HEK293 (cell line): Measurements from ENCODE around the gene SAMD4B.

Experiments
- BCL11A ChIP-seq: fragments of 450-650 bp; formaldehyde crosslinking; IDR thresholded peaks from 2 replicates; pipeline ENCODE4 v1.5.1; 2016; ENCODE audit warnings: low read depth, missing biosample characterization, missing genetic modification characterization
- GLIS2 ChIP-seq: fragments of 450-650 bp; formaldehyde crosslinking; IDR thresholded peaks from 2 replicates; pipeline ENCODE4 v1.5.1; 2016; ENCODE audit warnings: missing biosample characterization, missing genetic modification characterization
- KLF1 ChIP-seq: fragments of 450-650 bp; formaldehyde crosslinking; IDR thresholded peaks from 2 replicates; pipeline ENCODE4 v1.5.1; 2016; ENCODE audit warnings: missing biosample characterization, missing genetic modification characterization
- KLF9 ChIP-seq: fragments of 450-650 bp; formaldehyde crosslinking; IDR thresholded peaks from 2 replicates; pipeline ENCODE4 v1.5.1; 2016; ENCODE audit warnings: missing biosample characterization, missing genetic modification characterization, low read depth
- MYNN ChIP-seq: fragments of 450-650 bp; formaldehyde crosslinking; IDR thresholded peaks from 2 replicates; pipeline ENCODE4 v1.5.1; 2016; ENCODE audit warnings: missing biosample characterization, missing genetic modification characterization, borderline replicate concordance
- REPIN1 ChIP-seq: fragments of 450-650 bp; formaldehyde crosslinking; IDR thresholded peaks from 2 replicates; pipeline ENCODE4 v1.5.1; 2017; ENCODE audit warnings: missing biosample characterization, missing genetic modification characterization, low read depth
- SETDB1 ChIP-seq: IDR thresholded peaks from one replicate; pipeline ENCODE4 v1.6.1; 2017; ENCODE audit warnings: mild to moderate bottlenecking, low read length, moderate library complexity, mixed read lengths; ENCODE audit not compliant: insufficient read length
- WT1 ChIP-seq: fragments of 450-650 bp; formaldehyde crosslinking; IDR thresholded peaks from 2 replicates; pipeline ENCODE4 v1.5.1; 2016; ENCODE audit warnings: missing biosample characterization, missing genetic modification characterization
- ZBTB8A ChIP-seq: fragments of 450-650 bp; formaldehyde crosslinking; IDR thresholded peaks from 2 replicates; pipeline ENCODE4 v1.5.1; 2016; ENCODE audit warnings: missing biosample characterization, missing genetic modification characterization
- ZFHX2 ChIP-seq: fragments of 450-650 bp; formaldehyde crosslinking; conservative IDR thresholded peaks from 2 replicates; pipeline ENCODE4 v1.5.1; 2016; ENCODE audit warnings: missing biosample characterization, missing genetic modification characterization
- ZNF2 ChIP-seq: fragments of 450-650 bp; formaldehyde crosslinking; IDR thresholded peaks from 2 replicates; pipeline ENCODE4 v1.5.1; 2016; ENCODE audit warnings: missing biosample characterization, missing genetic modification characterization
- ZNF354C ChIP-seq: fragments of 450-650 bp; formaldehyde crosslinking; IDR thresholded peaks from 2 replicates; pipeline ENCODE4 v1.5.1; 2016; ENCODE audit warnings: missing biosample characterization, missing genetic modification characterization, low read depth, borderline replicate concordance
- ZNF366 ChIP-seq: fragments of 450-650 bp; formaldehyde crosslinking; conservative IDR thresholded peaks from 2 replicates; pipeline ENCODE4 v1.5.1; 2016; ENCODE audit warnings: missing biosample characterization, missing genetic modification characterization
- ZNF423 ChIP-seq: fragments of 450-650 bp; formaldehyde crosslinking; IDR thresholded peaks from 2 replicates; pipeline ENCODE4 v1.5.1; 2016; ENCODE audit warnings: missing biosample characterization, missing genetic modification characterization
- ZNF514 ChIP-seq: fragments of 450-650 bp; formaldehyde crosslinking; IDR thresholded peaks from 2 replicates; pipeline ENCODE4 v1.5.1; 2016; ENCODE audit warnings: missing biosample characterization, missing genetic modification characterization
- ZNF530 ChIP-seq: fragments of 450-650 bp; formaldehyde crosslinking; IDR thresholded peaks from 2 replicates; pipeline ENCODE4 v1.5.1; 2016; ENCODE audit warnings: low read depth, missing biosample characterization, missing genetic modification characterization
- ZNF560 ChIP-seq: fragments of 450-650 bp; formaldehyde crosslinking; IDR thresholded peaks from 2 replicates; pipeline ENCODE4 v1.5.1; 2017; ENCODE audit warnings: missing biosample characterization, missing genetic modification characterization, borderline replicate concordance
- ZNF626 ChIP-seq: fragments of 450-650 bp; sonication (Bioruptor Pico); formaldehyde crosslinking; IDR thresholded peaks from 2 replicates; pipeline ENCODE4 v1.5.1; 2018; ENCODE audit warnings: missing biosample characterization, missing genetic modification characterization, inconsistent platforms
- ZNF629 ChIP-seq: fragments of 450-650 bp; formaldehyde crosslinking; IDR thresholded peaks from 2 replicates; pipeline ENCODE4 v1.5.1; 2017; ENCODE audit warnings: missing biosample characterization, missing genetic modification characterization
- ZNF658 ChIP-seq: fragments of 450-650 bp; formaldehyde crosslinking; IDR thresholded peaks from 2 replicates; pipeline ENCODE4; 2016; ENCODE audit warnings: missing biosample characterization, missing genetic modification characterization
- ZNF660 ChIP-seq: fragments of 450-650 bp; IDR thresholded peaks from 2 replicates; pipeline ENCODE4 v1.5.1; 2018; ENCODE audit warnings: missing biosample characterization, mild to moderate bottlenecking, missing genetic modification characterization
- ZNF76 ChIP-seq: fragments of 450-650 bp; formaldehyde crosslinking; IDR thresholded peaks from 2 replicates; pipeline ENCODE4; 2016; ENCODE audit warnings: low read depth, missing biosample characterization, missing genetic modification characterization, borderline replicate concordance
- TF ChIP-seq, protein P1 (sequence below): fragments of 450-650 bp; formaldehyde crosslinking; IDR thresholded peaks from 2 replicates; pipeline ENCODE4 v1.5.1; 2016; ENCODE audit warnings: missing biosample characterization, missing genetic modification characterization, borderline replicate concordance
- TF ChIP-seq, protein P2 (sequence below): fragments of 450-650 bp; formaldehyde crosslinking; IDR thresholded peaks from 2 replicates; pipeline ENCODE4 v1.5.1; 2016; ENCODE audit warnings: missing biosample characterization, missing genetic modification characterization, borderline replicate concordance
- TF ChIP-seq, protein P3 (sequence below): fragments of 450-650 bp; formaldehyde crosslinking; IDR thresholded peaks from 2 replicates; pipeline ENCODE4 v1.5.0; 2017; ENCODE audit warnings: missing biosample characterization, missing genetic modification characterization, borderline replicate concordance
- TF ChIP-seq, protein P4 (sequence below): fragments of 450-650 bp; formaldehyde crosslinking; IDR thresholded peaks from 2 replicates; pipeline ENCODE4 v1.5.1; 2016; ENCODE audit warnings: missing biosample characterization, missing genetic modification characterization
- TF ChIP-seq, protein P5 (sequence below): fragments of 450-650 bp; formaldehyde crosslinking; IDR thresholded peaks from 2 replicates; pipeline ENCODE4 v1.5.1; 2016; ENCODE audit warnings: missing biosample characterization, missing genetic modification characterization

Gene SAMD4B

DNA sequence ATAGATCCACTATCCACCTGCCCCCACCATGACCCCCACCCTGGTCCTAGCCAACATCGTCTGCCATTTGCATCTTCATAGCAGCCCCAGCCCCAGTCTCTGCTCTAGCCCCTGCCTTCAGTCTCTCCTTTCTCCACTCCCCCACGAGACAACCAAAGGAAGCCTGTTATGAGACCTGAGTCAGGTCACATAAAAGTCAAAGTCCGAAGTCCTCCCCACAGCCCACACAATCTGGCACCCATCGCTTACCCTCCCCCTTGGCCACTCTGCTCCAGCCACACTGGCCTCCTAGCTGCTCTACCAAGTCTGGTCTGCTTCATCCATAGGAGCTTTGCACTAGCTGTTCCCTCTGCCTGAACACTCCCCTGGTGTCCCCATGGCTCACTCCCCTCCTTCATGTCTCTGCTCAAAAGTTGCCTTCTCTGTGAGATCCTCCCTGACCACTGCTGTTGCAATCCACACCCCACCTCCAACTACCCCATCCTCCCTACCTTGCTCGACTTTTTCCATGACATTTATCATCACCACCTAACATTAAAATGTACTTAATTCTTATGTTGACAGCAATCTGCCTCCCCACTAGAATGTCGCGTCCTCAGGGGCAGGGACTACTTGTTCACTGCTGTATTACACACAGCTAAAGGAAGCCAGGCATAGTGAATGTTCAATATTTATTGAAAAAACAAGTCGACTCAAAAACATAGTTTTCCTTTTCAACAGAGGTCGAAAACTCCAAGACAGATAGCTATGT lies 69.0 kb downstream of the SAMD4B start (continued):
- TF ChIP-seq ZNF366 (no peak), ZNF354C (tag by site-specific recombination) (no peak), WT1 (peak; percentile 84), ZNF2 (tag by site-specific recombination) (no peak), ZNF626 (tag by site-specific recombination) (no peak), ZNF423 (tag by site-specific recombination) (no peak), ZNF514 (no peak), ZBTB8A (no peak), ZNF629 (tag by site-specific recombination) (no peak), MYNN (tag by site-specific recombination) (no peak), ZNF560 (tag by site-specific recombination) (no peak), ZFHX2 (tag by site-specific recombination) (peak; percentile 65), ZNF658 (tag by site-specific recombination) (no peak), ZNF660 (tag by site-specific recombination) (no peak), ZNF530 (tag by site-specific recombination) (no peak), ZNF76 (no peak), KLF9 (0 out of 2 replicates have a peak, but pooled peaks have one; percentile 20), BCL11A (no peak; the same call in 1 of the 2 replicates), GLIS2 (tag by site-specific recombination) (peak; percentile 64), REPIN1 (tag by site-specific recombination) (no peak), KLF1 (tag by site-specific recombination) (no peak), SETDB1 (no peak)
- TF ChIP-seq, protein P1, sequence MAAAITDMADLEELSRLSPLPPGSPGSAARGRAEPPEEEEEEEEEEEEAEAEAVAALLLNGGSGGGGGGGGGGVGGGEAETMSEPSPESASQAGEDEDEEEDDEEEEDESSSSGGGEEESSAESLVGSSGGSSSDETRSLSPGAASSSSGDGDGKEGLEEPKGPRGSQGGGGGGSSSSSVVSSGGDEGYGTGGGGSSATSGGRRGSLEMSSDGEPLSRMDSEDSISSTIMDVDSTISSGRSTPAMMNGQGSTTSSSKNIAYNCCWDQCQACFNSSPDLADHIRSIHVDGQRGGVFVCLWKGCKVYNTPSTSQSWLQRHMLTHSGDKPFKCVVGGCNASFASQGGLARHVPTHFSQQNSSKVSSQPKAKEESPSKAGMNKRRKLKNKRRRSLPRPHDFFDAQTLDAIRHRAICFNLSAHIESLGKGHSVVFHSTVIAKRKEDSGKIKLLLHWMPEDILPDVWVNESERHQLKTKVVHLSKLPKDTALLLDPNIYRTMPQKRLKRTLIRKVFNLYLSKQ (tag by site-specific recombination): no peak
- TF ChIP-seq, protein P2, sequence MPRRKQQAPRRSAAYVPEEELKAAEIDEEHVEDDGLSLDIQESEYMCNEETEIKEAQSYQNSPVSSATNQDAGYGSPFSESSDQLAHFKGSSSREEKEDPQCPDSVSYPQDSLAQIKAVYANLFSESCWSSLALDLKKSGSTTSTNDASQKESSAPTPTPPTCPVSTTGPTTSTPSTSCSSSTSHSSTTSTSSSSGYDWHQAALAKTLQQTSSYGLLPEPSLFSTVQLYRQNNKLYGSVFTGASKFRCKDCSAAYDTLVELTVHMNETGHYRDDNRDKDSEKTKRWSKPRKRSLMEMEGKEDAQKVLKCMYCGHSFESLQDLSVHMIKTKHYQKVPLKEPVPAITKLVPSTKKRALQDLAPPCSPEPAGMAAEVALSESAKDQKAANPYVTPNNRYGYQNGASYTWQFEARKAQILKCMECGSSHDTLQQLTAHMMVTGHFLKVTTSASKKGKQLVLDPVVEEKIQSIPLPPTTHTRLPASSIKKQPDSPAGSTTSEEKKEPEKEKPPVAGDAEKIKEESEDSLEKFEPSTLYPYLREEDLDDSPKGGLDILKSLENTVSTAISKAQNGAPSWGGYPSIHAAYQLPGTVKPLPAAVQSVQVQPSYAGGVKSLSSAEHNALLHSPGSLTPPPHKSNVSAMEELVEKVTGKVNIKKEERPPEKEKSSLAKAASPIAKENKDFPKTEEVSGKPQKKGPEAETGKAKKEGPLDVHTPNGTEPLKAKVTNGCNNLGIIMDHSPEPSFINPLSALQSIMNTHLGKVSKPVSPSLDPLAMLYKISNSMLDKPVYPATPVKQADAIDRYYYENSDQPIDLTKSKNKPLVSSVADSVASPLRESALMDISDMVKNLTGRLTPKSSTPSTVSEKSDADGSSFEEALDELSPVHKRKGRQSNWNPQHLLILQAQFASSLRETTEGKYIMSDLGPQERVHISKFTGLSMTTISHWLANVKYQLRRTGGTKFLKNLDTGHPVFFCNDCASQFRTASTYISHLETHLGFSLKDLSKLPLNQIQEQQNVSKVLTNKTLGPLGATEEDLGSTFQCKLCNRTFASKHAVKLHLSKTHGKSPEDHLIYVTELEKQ (tag by site-specific recombination): no peak
- TF ChIP-seq, protein P3, sequence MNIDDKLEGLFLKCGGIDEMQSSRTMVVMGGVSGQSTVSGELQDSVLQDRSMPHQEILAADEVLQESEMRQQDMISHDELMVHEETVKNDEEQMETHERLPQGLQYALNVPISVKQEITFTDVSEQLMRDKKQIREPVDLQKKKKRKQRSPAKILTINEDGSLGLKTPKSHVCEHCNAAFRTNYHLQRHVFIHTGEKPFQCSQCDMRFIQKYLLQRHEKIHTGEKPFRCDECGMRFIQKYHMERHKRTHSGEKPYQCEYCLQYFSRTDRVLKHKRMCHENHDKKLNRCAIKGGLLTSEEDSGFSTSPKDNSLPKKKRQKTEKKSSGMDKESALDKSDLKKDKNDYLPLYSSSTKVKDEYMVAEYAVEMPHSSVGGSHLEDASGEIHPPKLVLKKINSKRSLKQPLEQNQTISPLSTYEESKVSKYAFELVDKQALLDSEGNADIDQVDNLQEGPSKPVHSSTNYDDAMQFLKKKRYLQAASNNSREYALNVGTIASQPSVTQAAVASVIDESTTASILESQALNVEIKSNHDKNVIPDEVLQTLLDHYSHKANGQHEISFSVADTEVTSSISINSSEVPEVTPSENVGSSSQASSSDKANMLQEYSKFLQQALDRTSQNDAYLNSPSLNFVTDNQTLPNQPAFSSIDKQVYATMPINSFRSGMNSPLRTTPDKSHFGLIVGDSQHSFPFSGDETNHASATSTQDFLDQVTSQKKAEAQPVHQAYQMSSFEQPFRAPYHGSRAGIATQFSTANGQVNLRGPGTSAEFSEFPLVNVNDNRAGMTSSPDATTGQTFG (tag by site-specific recombination): peak; percentile 76; the same call in 1 of the 2 replicates
- TF ChIP-seq, protein P4, sequence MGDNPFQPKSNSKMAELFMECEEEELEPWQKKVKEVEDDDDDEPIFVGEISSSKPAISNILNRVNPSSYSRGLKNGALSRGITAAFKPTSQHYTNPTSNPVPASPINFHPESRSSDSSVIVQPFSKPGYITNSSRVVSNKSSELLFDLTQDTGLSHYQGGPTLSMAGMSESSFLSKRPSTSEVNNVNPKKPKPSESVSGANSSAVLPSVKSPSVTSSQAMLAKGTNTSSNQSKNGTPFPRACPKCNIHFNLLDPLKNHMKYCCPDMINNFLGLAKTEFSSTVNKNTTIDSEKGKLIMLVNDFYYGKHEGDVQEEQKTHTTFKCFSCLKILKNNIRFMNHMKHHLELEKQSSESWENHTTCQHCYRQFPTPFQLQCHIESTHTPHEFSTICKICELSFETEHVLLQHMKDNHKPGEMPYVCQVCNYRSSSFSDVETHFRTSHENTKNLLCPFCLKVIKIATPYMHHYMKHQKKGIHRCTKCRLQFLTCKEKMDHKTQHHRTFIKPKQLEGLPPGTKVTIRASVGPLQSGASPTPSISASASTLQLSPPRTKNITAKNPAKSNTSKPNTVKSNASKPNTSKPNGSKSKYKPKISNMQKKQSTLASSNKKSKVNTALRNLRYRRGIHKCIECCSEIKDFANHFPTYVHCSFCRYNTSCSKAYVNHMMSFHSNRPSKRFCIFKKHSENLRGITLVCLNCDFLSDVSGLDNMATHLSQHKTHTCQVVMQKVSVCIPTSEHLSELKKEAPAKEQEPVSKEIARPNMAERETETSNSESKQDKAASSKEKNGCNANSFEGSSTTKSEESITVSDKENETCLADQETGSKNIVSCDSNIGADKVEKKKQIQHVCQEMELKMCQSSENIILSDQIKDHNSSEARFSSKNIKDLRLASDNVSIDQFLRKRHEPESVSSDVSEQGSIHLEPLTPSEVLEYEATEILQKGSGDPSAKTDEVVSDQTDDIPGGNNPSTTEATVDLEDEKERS (tag by site-specific recombination): no peak
- TF ChIP-seq, protein P5, sequence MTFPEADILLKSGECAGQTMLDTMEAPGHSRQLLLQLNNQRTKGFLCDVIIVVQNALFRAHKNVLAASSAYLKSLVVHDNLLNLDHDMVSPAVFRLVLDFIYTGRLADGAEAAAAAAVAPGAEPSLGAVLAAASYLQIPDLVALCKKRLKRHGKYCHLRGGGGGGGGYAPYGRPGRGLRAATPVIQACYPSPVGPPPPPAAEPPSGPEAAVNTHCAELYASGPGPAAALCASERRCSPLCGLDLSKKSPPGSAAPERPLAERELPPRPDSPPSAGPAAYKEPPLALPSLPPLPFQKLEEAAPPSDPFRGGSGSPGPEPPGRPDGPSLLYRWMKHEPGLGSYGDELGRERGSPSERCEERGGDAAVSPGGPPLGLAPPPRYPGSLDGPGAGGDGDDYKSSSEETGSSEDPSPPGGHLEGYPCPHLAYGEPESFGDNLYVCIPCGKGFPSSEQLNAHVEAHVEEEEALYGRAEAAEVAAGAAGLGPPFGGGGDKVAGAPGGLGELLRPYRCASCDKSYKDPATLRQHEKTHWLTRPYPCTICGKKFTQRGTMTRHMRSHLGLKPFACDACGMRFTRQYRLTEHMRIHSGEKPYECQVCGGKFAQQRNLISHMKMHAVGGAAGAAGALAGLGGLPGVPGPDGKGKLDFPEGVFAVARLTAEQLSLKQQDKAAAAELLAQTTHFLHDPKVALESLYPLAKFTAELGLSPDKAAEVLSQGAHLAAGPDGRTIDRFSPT (tag by site-specific recombination): no peak
